HL-60 (cell line): ENCODE data around the gene SLC17A1.

Experiments used
- DNase-seq, 2 experiments: peaks; one replicate each; pipeline ENCODE4 v3.0.0-alpha.2; 2010 to 2020; ENCODE audit warnings: low read depth in 1 of 2, low spot score in 1 of 2
- H3K27ac ChIP-seq: fragments of 250-450 bp; sonication (Bioruptor Pico); replicated peaks from 2 replicates; pipeline ENCODE4 v1.5.1; 2020; ENCODE audit warnings: mild to moderate bottlenecking, moderate library complexity
- H3K27me3 ChIP-seq: fragments of 250-450 bp; sonication (Bioruptor Pico); 2 replicates; pipeline ENCODE4 v1.5.1; 2021; ENCODE audit warnings: mild to moderate bottlenecking, moderate library complexity; ENCODE audit not compliant: insufficient read depth, poor library complexity, severe bottlenecking
- H3K4me3 ChIP-seq: replicated peaks from 2 replicates; pipeline ENCODE4 v1.5.1; 2011; ENCODE audit warnings: mild to moderate bottlenecking, control low read depth, low read length; ENCODE audit not compliant: insufficient read depth
- CTCF ChIP-seq: IDR thresholded peaks from one replicate; pipeline ENCODE4 v1.5.1; 2011; ENCODE audit warnings: low read length, control low read depth, inconsistent platforms; ENCODE audit not compliant: insufficient read depth
- GABPA ChIP-seq: IDR thresholded peaks from 2 replicates; pipeline ENCODE4 v1.6.1; 2012; ENCODE audit warnings: low read depth
- POLR2AphosphoS5 ChIP-seq: IDR thresholded peaks from 2 replicates; pipeline ENCODE4 v1.6.1; 2012; ENCODE audit warnings: low read depth
- REST ChIP-seq: IDR thresholded peaks from 2 replicates; pipeline ENCODE4 v1.6.1; 2012; ENCODE audit warnings: low read depth; ENCODE audit not compliant: insufficient replicate concordance
- SPI1 ChIP-seq: IDR thresholded peaks from 2 replicates; pipeline ENCODE4 v1.6.1; 2012; ENCODE audit warnings: low read depth, mild to moderate bottlenecking, borderline replicate concordance

The SLC17A1 gene

GRCh38 chr6:25747477-25747876, 84.4 kb downstream of the SLC17A1 start:
- DNase-seq: no peak
- H3K27ac ChIP-seq: no peak overlapping the region

GRCh38 chr6:25746968-25747367, 84.9 kb downstream of the SLC17A1 start:
- Histone ChIP-seq H3K4me3 (no peak overlapping the region), H3K27me3 (no peaks in the 10 kb centered on the region), H3K27ac (no peak overlapping the region)
- TF ChIP-seq CTCF (no peak), SPI1 (no peak), REST (no peak), GABPA (no peak), POLR2AphosphoS5 (no peak)
- DNase-seq: no peak

More at GRCh38 chr6:25747477-25747876, 84.4 kb downstream of the SLC17A1 start:
- Histone ChIP-seq H3K27me3 (no peaks in the 10 kb centered on the region), H3K4me3 (no peak overlapping the region)
- TF ChIP-seq SPI1 (0 out of 2 replicates have a peak, but pooled peaks have one; percentile 3), GABPA (no peak)

- DNase-seq: no peak
- no peak for TF ChIP-seq REST
- no peak for TF ChIP-seq GABPA
- TF ChIP-seq POLR2AphosphoS5: no peak
- TF ChIP-seq CTCF: no peak
- no peak for TF ChIP-seq SPI1
- Histone ChIP-seq H3K27ac (no peak overlapping the region), H3K4me3 (no peak overlapping the region), H3K27me3 (no peaks in the 10 kb centered on the region)
Observed at GRCh38 chr6:25745836-25746235, 86.0 kb downstream of the SLC17A1 start.

- no peak for DNase-seq
Observed at GRCh38 chr6:25743868-25744267, 88.0 kb downstream of the SLC17A1 start.

GRCh38 chr6:25735261-25735660, 96.6 kb downstream of the SLC17A1 start:
- Histone ChIP-seq H3K27me3 (no peaks in the 10 kb centered on the region), H3K27ac (no peak overlapping the region), H3K4me3 (no peak overlapping the region)
- TF ChIP-seq CTCF (no peak), REST (no peak), GABPA (no peak), POLR2AphosphoS5 (no peak), SPI1 (no peak)
- DNase-seq: no peak

More at GRCh38 chr6:25743868-25744267, 88.0 kb downstream of the SLC17A1 start:
- TF ChIP-seq SPI1 (no peak), POLR2AphosphoS5 (no peak), GABPA (no peak)
- no peak overlapping the region for H3K27ac ChIP-seq
- no peak overlapping the region for H3K4me3 ChIP-seq
- H3K27me3 ChIP-seq: no peaks in the 10 kb centered on the region
